Spleen (tissue), 7 donors: Measurements from ENCODE around the gene GGT6.

Experiments
- POLR2A ChIP-seq, 3 donors: fragments of 450-650 bp; IDR thresholded peaks; one replicate each; pipeline ENCODE4 v1.5.1; 2017; ENCODE audit warnings: antibody characterized with exemption in 3 of 3, mild to moderate bottlenecking in 1 of 3
- POLR2AphosphoS5 ChIP-seq, 3 donors: sonication (generic); formaldehyde crosslinking; IDR thresholded peaks; one replicate each; pipeline ENCODE4 v1.5.1; 2017; ENCODE audit warnings: antibody characterized with exemption in 3 of 3
- TF ChIP-seq, protein P1 (sequence below), 11 experiments: fragments of 200-600 bp in 7 of 11; fragments of 450-650 bp in 4 of 11; sonication (generic) in 4 of 11; IDR thresholded peaks in 8 of 11; conservative IDR thresholded peaks in 3 of 11; 1 replicate in 7 of 11; 2 replicates in 4 of 11; pipeline versions ENCODE4 v1.4.0 to v1.8.0; 2016 to 2021; ENCODE audit warnings: antibody characterized with exemption in 11 of 11, inconsistent platforms in 4 of 11, mild to moderate bottlenecking in 1 of 11
- donor health status: DM: no; HTN: no; CAD: no; lungs with moderate emphysema.
- donor health status: DM: no; HTN: no; CAD: no.
- donor health status: DM: no; HTN: no; CAD: no.

GRCh38 chr17:4576729-4577322 lies 16.4 kb upstream of the GGT6 start:
- TF ChIP-seq, protein P1, sequence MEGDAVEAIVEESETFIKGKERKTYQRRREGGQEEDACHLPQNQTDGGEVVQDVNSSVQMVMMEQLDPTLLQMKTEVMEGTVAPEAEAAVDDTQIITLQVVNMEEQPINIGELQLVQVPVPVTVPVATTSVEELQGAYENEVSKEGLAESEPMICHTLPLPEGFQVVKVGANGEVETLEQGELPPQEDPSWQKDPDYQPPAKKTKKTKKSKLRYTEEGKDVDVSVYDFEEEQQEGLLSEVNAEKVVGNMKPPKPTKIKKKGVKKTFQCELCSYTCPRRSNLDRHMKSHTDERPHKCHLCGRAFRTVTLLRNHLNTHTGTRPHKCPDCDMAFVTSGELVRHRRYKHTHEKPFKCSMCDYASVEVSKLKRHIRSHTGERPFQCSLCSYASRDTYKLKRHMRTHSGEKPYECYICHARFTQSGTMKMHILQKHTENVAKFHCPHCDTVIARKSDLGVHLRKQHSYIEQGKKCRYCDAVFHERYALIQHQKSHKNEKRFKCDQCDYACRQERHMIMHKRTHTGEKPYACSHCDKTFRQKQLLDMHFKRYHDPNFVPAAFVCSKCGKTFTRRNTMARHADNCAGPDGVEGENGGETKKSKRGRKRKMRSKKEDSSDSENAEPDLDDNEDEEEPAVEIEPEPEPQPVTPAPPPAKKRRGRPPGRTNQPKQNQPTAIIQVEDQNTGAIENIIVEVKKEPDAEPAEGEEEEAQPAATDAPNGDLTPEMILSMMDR (IDR thresholded peaks at IDR 0.05 in 8 of 11, conservative IDR thresholded peaks at IDR 0.05 in 3 of 11) = no peak
- TF ChIP-seq POLR2A (IDR thresholded peaks at IDR 0.05) (no peak), POLR2AphosphoS5 (IDR thresholded peaks at IDR 0.05) (no peak)
